Liver (tissue), 9 donors: ENCODE measurements around the gene C16orf74. TPM values are rescaled to one million over a fixed set of nuclear protein-coding genes. Genes with fewer than 3 reads are reported as not detected.

Source experiments
- DNase-seq: peaks from one replicate; pipeline ENCODE4 v3.0.0-alpha.2; 2017; ENCODE audit warnings: low spot score
- H3K27ac ChIP-seq, 2 donors: one replicate each; pipeline ENCODE4 v1.7.0; 2013; ENCODE audit warnings: inconsistent platforms in 2 of 2, low read length in 2 of 2, control low read depth in 1 of 2, low read depth in 1 of 2, mild to moderate bottlenecking in 1 of 2
- H3K27me3 ChIP-seq, 4 donors: one replicate each; pipeline versions ENCODE4 v1.6.1 to v1.7.0; 2013; ENCODE audit warnings: low read length in 3 of 4, inconsistent platforms in 1 of 4, mild to moderate bottlenecking in 1 of 4, moderate library complexity in 1 of 4; ENCODE audit not compliant: control insufficient read depth in 4 of 4, insufficient read depth in 4 of 4
- H3K36me3 ChIP-seq, 4 donors: one replicate each; pipeline versions ENCODE4 v1.6.1 to v1.7.0; 2013; ENCODE audit warnings: low read length in 3 of 4, mild to moderate bottlenecking in 3 of 4, low read depth in 1 of 4, moderate library complexity in 1 of 4; ENCODE audit not compliant: control insufficient read depth in 4 of 4, insufficient read depth in 3 of 4
- H3K4me1 ChIP-seq, 4 donors: one replicate each; pipeline versions ENCODE4 v1.6.1 to v1.7.0; 2013; ENCODE audit warnings: low read length in 3 of 4, mild to moderate bottlenecking in 3 of 4, moderate library complexity in 1 of 4; ENCODE audit not compliant: control insufficient read depth in 4 of 4, insufficient read depth in 4 of 4
- H3K4me3 ChIP-seq, 3 donors: one replicate each; pipeline versions ENCODE4 v1.6.1 to v1.7.0; 2013; ENCODE audit warnings: low read length in 3 of 3, control low read depth in 1 of 3, low read depth in 1 of 3, mild to moderate bottlenecking in 1 of 3
- H3K9ac ChIP-seq, 2 donors: one replicate each; pipeline ENCODE4 v1.7.0; 2013; ENCODE audit warnings: low read length in 2 of 2, mild to moderate bottlenecking in 2 of 2, moderate library complexity in 2 of 2, control low read depth in 1 of 2, low read depth in 1 of 2
- H3K9me3 ChIP-seq, 4 donors: one replicate each; pipeline versions ENCODE4 v1.6.1 to v1.7.0; 2013; ENCODE audit warnings: low read length in 3 of 4; ENCODE audit not compliant: control insufficient read depth in 4 of 4
- ATF3 ChIP-seq: IDR thresholded peaks from 2 replicates; pipeline ENCODE4 v1.6.1; 2016; ENCODE audit warnings: antibody characterized with exemption
- CTCF ChIP-seq: fragments of 150-350 bp; IDR thresholded peaks from 2 replicates; pipeline ENCODE4 v1.5.1; 2017; ENCODE audit warnings: improper control_type of control experiment, low read depth, low read length; ENCODE audit not compliant: missing input control
- FOXA2 ChIP-seq: IDR thresholded peaks from 2 replicates; pipeline ENCODE4 v1.6.1; 2016; ENCODE audit warnings: antibody characterized with exemption
- GABPA ChIP-seq, 2 donors: IDR thresholded peaks in 1 of 2; conservative IDR thresholded peaks in 1 of 2; 2 replicates each; pipeline ENCODE4 v1.6.1; 2016; ENCODE audit warnings: antibody characterized with exemption in 2 of 2, mild to moderate bottlenecking in 1 of 2, moderate library complexity in 1 of 2
- HNF4A ChIP-seq, 2 donors: conservative IDR thresholded peaks; 2 replicates each; pipeline ENCODE4 v1.6.1; 2016; ENCODE audit warnings: antibody characterized with exemption in 2 of 2, mild to moderate bottlenecking in 2 of 2
- HNF4G ChIP-seq: IDR thresholded peaks from 2 replicates; pipeline ENCODE4 v1.6.1; 2016; ENCODE audit warnings: antibody characterized with exemption
- JUND ChIP-seq, 2 donors: IDR thresholded peaks; 2 replicates each; pipeline ENCODE4 v1.6.1; 2016; ENCODE audit warnings: antibody characterized with exemption in 2 of 2
- MAX ChIP-seq: IDR thresholded peaks from 2 replicates; pipeline ENCODE4 v1.6.1; 2016; ENCODE audit warnings: antibody characterized with exemption
- RXRA ChIP-seq, 2 donors: IDR thresholded peaks; 2 replicates each; pipeline ENCODE4 v1.6.1; 2017 to 2018; ENCODE audit warnings: antibody characterized with exemption in 2 of 2, mild to moderate bottlenecking in 1 of 2
- TAF1 ChIP-seq: conservative IDR thresholded peaks from 2 replicates; pipeline ENCODE4 v1.6.1; 2016; ENCODE audit warnings: antibody characterized with exemption, mild to moderate bottlenecking
- YY1 ChIP-seq: IDR thresholded peaks from 2 replicates; pipeline ENCODE4 v1.6.1; 2016; ENCODE audit warnings: antibody characterized with exemption, mild to moderate bottlenecking
- ZBTB33 ChIP-seq: IDR thresholded peaks from 2 replicates; pipeline ENCODE4 v1.6.1; 2016; ENCODE audit warnings: antibody characterized with exemption
- WGBS: extraction: QIAGEN DNeasy Blood & Tissue Kit; methylation state at CpG from one replicate; pipeline ENCODE4 v1.1.7; 2013; 5-methylcytosine and 5-hydroxymethylcytosine counted together
- polyA plus RNA-seq, 2 donors: library from polyadenylated mRNA; stranded (reverse) in 1 of 2; unstranded in 1 of 2; fragments of 200-250 nt in 1 of 2; fragments of >200 nt in 1 of 2; fragmentation: Nextera tagmentation in 1 of 2; extraction: Ambion mirVana in 1 of 2; gene quantifications; one replicate each; pipeline versions ENCODE4 v1.2.1 to v1.2.3, GENCODE V29; 2013 to 2015
- total RNA-seq, 2 donors: library from RNA; depleted of rRNA; stranded (reverse); fragments of >200 nt; gene quantifications; one replicate each; pipeline ENCODE4 v1.2.3, GENCODE V29; 2014
- donor health status: healthy.
- donor health status: healthy.
- donor health status: healthy.
- donor health status: healthy.
- donor health status: healthy.

The C16orf74 gene
- total and polyA plus RNA-seq, 4 donors: 0.37 to 0.75 (median 0.43) TPM

GRCh38 chr16:85667841-85668413 lies 83.0 kb downstream of the C16orf74 start:
- Histone ChIP-seq H3K9ac (no peak overlapping the region), H3K27me3 (no peaks in the 10 kb centered on the region), H3K4me3 (no peak overlapping the region), H3K36me3 (peaks cover 22 to 92% (median 72%) of the 10 kb centered on the region in 4 donors), H3K27ac (no peak overlapping the region), H3K9me3 (no peaks in the 10 kb centered on the region), H3K4me1 (peaks cover 0 to 4% (median 3%) of the 10 kb centered on the region in 4 donors)
- WGBS: 92% methylated on average over 16 of the region's 16 CpGs
- DNase-seq: no peak
- TF ChIP-seq HNF4G (no peak), JUND (IDR thresholded peaks at IDR 0.05) (no peak), GABPA (IDR thresholded peaks at IDR 0.05 in 1 of 2, conservative IDR thresholded peaks at IDR 0.05 in 1 of 2) (no peak), TAF1 (no peak), RXRA (IDR thresholded peaks at IDR 0.05) (no peak), MAX (no peak), ZBTB33 (no peak)

- no peak for DNase-seq
Observed at GRCh38 chr16:85667261-85667660, 83.6 kb downstream of the C16orf74 start.

More at GRCh38 chr16:85667261-85667660, 83.6 kb downstream of the C16orf74 start:
- H3K27ac ChIP-seq: no peak overlapping the region
- TF ChIP-seq ZBTB33 (no peak), GABPA (IDR thresholded peaks at IDR 0.05 in 1 of 2, conservative IDR thresholded peaks at IDR 0.05 in 1 of 2) (no peak), TAF1 (no peak), ATF3 (no peak), HNF4G (no peak), HNF4A (conservative IDR thresholded peaks at IDR 0.05) (no peak), RXRA (IDR thresholded peaks at IDR 0.05) (no peak), JUND (IDR thresholded peaks at IDR 0.05) (no peak), CTCF (no peak), YY1 (no peak), MAX (no peak), FOXA2 (no peak)
- H3K9ac ChIP-seq: no peak overlapping the region
- no peaks in the 10 kb centered on the region for H3K27me3 ChIP-seq
- H3K4me3 ChIP-seq: no peak overlapping the region
- no peaks in the 10 kb centered on the region for H3K4me1 ChIP-seq
- peaks cover 27 to 94% (median 73%) of the 10 kb centered on the region in 4 donors for H3K36me3 ChIP-seq
- no peaks in the 10 kb centered on the region for H3K9me3 ChIP-seq
- WGBS: 93% methylated on average over 9 of the region's 9 CpGs
